HG02840 (cell line): ENCODE measurements around the gene REEP6.

ENCODE experiments used
- ATAC-seq: cut with Tn5 transposase; IDR thresholded peaks from one replicate; pipeline ENCODE4 v1.9.1; 2021; ENCODE audit warnings: mild to moderate bottlenecking, moderate library complexity, moderate number of reproducible peaks; ENCODE audit not compliant: unreplicated experiment, low FRiP score

The REEP6 gene

GRCh38 chr19:1456121-1456900, 34.7 kb upstream of the REEP6 start:
- ATAC-seq = no peak

DNA sequence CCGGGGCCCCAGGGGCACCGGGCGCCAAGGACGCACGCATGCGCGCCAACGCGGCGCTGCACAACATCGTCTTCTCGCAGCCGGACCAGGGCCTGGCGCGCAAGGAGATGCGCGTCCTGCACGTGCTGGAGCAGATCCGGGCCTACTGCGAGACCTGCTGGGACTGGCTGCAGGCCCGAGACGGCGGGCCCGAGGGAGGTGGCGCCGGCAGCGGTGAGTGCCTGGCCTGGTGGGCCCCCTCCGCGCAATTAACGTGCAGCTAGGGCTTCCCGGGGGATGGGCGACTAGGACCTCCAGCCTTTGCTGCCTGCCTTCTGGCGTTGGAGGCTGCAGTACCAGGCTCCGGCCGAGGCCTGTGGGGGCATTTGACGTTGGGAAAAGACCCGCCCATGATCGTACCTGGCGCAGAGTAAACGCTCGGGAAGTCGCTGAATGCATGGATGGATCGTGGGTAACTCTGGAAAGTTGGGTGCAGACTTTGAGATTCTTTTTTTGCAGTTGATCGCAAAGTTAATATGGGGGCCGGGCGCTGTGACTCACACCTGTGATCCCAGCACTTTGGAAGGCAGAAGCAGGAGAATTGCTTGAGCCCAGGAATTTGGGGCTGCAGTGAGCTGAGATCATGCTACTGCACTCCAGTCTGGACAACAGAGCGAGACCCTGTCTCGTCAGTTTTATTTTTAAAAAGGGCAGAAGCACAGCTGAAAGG, 33.8 kb upstream of the REEP6 start:
- ATAC-seq = no peak

DNA sequence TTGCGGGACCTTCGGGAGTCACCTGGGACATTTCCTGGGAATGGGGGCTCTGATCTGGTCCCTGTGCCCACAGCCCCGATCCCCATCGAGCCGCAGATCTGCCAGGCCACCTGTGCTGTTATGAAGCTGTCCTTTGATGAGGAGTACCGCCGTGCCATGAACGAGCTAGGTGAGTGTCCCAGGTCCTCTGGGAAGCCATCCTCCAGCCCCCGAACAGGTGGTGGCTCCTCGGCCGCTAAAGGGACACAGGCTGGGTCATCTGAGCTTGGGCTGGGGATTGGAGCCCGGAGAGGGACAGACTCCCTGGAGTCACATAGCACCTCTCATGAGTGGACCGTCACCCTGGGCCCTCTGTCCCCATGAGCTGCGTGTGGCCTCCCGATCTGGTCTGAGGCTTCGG, 33.1 kb upstream of the REEP6 start:
- no peak for ATAC-seq

GRCh38 chr19:1459479-1459878, 31.5 kb upstream of the REEP6 start:
- no peak for ATAC-seq

GRCh38 chr19:1460033-1460995, 30.7 kb upstream of the REEP6 start:
- no peak for ATAC-seq

DNA sequence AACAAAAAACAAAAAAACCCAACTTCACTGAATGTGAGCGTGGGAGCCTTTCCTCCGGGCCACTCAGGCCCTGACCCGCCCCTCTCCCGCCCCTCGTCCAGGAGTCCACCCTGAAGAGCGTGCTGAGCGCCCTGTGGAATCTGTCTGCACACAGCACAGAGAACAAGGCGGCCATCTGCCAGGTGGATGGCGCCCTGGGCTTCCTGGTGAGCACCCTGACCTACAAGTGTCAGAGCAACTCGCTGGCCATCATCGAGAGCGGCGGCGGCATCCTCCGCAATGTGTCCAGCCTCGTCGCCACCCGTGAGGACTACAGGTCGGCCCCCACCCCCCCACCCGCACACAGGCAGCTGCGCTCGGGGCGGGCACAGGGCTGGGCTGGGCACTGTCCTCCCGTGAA, 29.1 kb upstream of the REEP6 start:
- no peak for ATAC-seq

DNA sequence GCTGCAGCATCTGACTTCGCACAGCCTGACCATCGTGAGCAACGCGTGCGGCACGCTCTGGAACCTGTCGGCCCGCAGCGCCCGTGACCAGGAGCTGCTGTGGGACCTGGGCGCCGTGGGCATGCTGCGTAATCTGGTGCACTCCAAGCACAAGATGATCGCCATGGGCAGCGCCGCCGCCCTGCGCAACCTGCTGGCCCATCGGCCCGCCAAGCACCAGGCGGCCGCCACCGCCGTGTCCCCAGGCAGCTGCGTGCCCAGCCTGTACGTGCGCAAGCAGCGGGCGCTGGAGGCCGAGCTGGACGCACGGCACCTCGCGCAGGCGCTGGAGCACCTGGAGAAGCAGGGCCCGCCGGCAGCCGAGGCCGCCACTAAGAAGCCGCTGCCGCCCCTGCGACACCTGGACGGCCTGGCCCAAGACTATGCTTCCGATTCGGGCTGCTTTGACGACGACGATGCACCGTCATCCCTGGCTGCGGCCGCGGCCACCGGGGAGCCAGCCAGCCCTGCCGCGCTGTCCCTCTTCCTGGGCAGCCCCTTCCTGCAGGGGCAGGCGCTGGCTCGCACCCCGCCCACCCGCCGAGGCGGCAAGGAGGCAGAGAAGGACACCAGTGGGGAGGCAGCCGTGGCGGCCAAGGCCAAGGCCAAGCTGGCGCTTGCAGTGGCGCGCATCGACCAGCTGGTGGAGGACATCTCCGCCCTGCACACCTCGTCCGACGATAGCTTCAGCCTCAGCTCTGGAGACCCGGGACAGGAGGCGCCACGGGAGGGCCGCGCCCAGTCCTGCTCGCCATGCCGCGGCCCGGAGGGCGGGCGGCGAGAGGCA, 25.6 kb upstream of the REEP6 start:
- no peak for ATAC-seq

DNA sequence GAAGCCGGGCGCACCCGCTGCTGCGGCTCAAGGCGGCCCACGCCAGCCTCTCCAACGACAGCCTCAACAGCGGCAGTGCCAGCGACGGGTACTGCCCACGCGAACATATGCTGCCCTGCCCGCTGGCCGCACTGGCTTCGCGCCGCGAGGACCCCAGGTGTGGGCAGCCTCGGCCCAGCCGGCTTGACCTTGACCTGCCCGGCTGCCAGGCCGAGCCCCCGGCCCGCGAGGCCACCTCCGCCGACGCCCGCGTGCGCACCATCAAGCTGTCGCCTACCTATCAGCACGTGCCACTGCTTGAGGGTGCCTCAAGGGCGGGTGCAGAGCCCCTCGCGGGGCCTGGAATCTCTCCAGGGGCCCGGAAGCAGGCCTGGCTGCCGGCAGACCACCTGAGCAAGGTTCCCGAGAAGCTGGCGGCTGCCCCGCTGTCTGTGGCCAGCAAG, 24.9 kb upstream of the REEP6 start:
- no peak for ATAC-seq

DNA sequence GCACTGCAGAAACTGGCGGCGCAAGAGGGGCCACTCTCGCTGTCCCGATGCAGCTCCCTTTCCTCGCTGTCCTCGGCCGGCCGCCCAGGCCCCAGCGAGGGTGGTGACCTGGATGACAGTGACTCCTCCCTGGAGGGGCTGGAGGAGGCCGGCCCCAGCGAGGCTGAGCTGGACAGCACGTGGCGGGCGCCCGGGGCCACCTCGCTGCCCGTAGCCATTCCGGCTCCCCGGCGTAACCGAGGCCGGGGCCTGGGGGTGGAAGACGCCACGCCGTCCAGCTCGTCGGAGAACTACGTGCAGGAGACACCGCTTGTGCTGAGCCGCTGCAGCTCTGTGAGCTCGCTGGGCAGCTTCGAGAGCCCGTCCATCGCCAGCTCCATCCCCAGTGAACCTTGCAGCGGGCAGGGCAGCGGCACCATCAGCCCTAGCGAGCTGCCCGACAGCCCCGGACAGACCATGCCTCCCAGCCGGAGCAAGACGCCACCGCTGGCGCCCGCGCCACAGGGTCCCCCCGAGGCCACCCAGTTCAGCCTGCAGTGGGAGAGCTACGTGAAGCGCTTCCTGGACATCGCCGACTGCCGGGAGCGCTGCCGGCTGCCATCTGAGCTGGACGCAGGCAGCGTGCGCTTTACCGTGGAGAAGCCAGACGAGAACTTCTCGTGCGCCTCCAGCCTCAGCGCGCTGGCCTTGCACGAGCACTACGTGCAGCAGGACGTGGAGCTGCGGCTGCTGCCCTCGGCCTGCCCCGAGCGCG, 24.3 kb upstream of the REEP6 start:
- ATAC-seq = no peak

- no peak for ATAC-seq
Observed at GRCh38 chr19:1467215-1467489, 23.8 kb upstream of the REEP6 start.

GRCh38 chr19:1467490-1468273, 23.3 kb upstream of the REEP6 start:
- ATAC-seq = no peak

GRCh38 chr19:1468274-1468820, 22.6 kb upstream of the REEP6 start:
- no peak for ATAC-seq

- ATAC-seq = no peak
Observed at GRCh38 chr19:1468821-1469254, 22.1 kb upstream of the REEP6 start.

DNA sequence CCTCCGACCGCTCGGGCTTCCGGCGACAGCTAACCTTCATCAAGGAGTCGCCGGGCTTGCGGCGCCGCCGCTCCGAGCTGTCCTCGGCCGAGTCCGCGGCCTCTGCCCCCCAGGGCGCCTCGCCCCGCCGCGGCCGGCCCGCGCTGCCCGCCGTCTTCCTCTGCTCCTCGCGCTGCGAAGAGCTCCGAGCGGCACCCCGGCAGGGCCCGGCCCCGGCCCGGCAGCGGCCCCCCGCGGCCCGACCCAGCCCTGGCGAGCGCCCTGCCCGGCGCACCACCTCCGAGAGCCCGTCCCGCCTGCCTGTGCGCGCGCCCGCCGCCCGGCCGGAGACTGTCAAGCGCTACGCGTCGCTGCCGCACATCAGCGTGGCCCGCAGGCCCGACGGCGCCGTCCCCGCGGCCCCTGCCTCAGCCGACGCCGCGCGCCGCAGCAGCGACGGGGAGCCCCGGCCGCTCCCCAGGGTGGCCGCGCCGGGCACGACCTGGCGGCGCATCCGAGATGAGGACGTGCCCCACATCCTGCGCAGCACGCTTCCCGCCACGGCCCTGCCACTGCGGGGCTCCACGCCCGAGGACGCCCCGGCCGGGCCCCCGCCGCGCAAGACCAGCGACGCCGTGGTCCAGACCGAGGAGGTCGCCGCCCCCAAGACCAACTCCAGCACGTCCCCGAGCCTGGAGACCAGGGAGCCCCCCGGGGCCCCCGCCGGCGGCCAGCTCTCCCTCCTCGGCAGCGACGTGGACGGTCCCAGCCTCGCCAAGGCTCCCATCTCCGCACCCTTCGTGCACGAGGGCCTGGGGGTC, 21.5 kb upstream of the REEP6 start:
- ATAC-seq = no peak

GRCh38 chr19:1470055-1470304, 21.0 kb upstream of the REEP6 start:
- ATAC-seq = no peak

DNA sequence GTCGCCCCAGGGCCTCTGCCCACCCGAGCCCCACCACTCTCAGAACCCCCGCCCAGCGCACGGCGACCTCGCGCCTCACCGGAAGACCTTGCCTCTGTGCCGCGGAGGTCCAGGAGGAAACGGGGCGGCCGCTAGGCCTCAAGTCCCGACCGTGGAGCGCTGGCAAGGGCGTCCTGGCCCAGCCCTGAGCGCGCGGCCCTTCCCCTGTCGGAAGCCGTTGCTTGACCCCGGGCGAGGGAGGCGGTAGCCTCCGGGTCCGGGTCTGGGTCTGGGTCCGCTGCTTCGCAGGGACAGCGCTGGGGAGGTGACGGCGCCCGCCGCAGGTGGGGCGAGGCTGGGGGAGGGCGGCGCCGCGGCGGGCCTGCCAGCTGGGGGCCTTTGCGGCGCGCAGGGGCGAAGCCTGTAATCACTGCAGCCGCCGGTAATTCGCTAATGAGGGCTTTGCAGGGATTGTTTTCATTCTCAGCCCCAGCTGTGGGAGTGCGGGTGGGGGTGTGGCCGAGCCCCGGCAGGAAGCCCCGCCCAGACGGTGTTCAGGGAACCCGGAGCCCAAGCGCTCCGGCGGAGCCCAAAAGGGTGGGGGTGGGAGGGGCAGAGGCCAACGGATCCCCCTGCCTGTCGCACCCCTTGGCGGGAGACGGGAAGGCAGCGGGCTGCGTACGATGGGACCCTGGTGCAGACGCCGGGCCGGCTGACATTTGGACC, 20.5 kb upstream of the REEP6 start:
- no peak for ATAC-seq

- no peak for ATAC-seq
Observed at GRCh38 chr19:1471010-1471514, 19.9 kb upstream of the REEP6 start.
